ENCODE data around the gene SERPINB3. TPM values are rescaled to one million over a fixed set of nuclear protein-coding genes. Genes with fewer than 3 reads are reported as not detected.
"Not testable (repeated sequence)": the region's sequence is repeated elsewhere in the genome, so short reads cannot be mapped to it uniquely, and the experiment has no call there.

Gene SERPINB3
- total RNA-seq, 2 experiments from 2014 or later = not detected

GRCh38 chr18:63641157-63641680, 20.5 kb downstream of the SERPINB3 start:
- CTCF ChIA-PET (ENCODE audit: unreplicated experiment); H3K9me3 ChIP-seq (ENCODE audit: low read length); H3K79me2 ChIP-seq (ENCODE audit: insufficient read depth, low read depth, low read length); H3K27ac ChIP-seq (ENCODE audit: low read depth, low read length, poor library complexity, severe bottlenecking); POLR2A ChIA-PET; H3K9me2 ChIP-seq (ENCODE audit: insufficient read depth, low read length); BruUV-seq (replicated peaks); intact Hi-C loops (cut with micrococcal nuclease; ENCODE audit: unreplicated experiment); H4K20me1 ChIP-seq (ENCODE audit: insufficient read depth, low read length); H3K4me1 ChIP-seq (ENCODE audit: insufficient read depth, low read length, poor library complexity, severe bottlenecking); H3K36me3 ChIP-seq (ENCODE audit: insufficient read depth, low read length); H2AFZ ChIP-seq (ENCODE audit: low read length); DNase-seq (ENCODE audit: low spot score); H3K4me2 ChIP-seq (ENCODE audit: low read length); H3K4me3 ChIP-seq (ENCODE audit: low read depth, low read length, poor library complexity, severe bottlenecking): not testable (repeated sequence)

GRCh38 chr18:63637703-63638102, 24.0 kb downstream of the SERPINB3 start:
- no peaks in the 10 kb centered on the region for H3K79me2 ChIP-seq (ENCODE audit: insufficient read depth, low read depth, low read length)
- POLR2A ChIA-PET = no interaction called here
- DNase-seq (ENCODE audit: low spot score) = no peak
- no peaks in the 10 kb centered on the region for H3K9me3 ChIP-seq (ENCODE audit: low read length)
- no peaks in the 10 kb centered on the region for H4K20me1 ChIP-seq (ENCODE audit: insufficient read depth, low read length)
- H3K36me3 ChIP-seq (ENCODE audit: insufficient read depth, low read length) = no peaks in the 10 kb centered on the region
- no peak for TF ChIP-seq EZH2phosphoT487 (IDR thresholded peaks at IDR 0.05; ENCODE audit: borderline replicate concordance, low read depth, low read length)
- TF ChIP-seq CTCF (conservative IDR thresholded peaks at IDR 0.05; ENCODE audit: low read length) = no peak
- CTCF ChIA-PET (ENCODE audit: unreplicated experiment) = no interaction called here
- no peak overlapping the region for H3K27ac ChIP-seq (ENCODE audit: low read depth, low read length, poor library complexity, severe bottlenecking)
- no peak overlapping the region for H3K4me2 ChIP-seq (ENCODE audit: low read length)
- no peaks in the 10 kb centered on the region for H3K4me1 ChIP-seq (ENCODE audit: insufficient read depth, low read length, poor library complexity, severe bottlenecking)
- BruUV-seq (replicated peaks) = no TSS peak
- no peak overlapping the region for H3K4me3 ChIP-seq (ENCODE audit: low read depth, low read length, poor library complexity, severe bottlenecking)
- H2AFZ ChIP-seq (ENCODE audit: low read length) = no peak overlapping the region
- H3K9me2 ChIP-seq (ENCODE audit: insufficient read depth, low read length) = no peaks in the 10 kb centered on the region
- intact Hi-C loops (cut with micrococcal nuclease; ENCODE audit: unreplicated experiment) = no loop called here

- no TSS peak for BruUV-seq (replicated peaks)
- Histone ChIP-seq H3K4me3 (ENCODE audit: low read depth, low read length, poor library complexity, severe bottlenecking) (no peak overlapping the region), H3K9me2 (ENCODE audit: insufficient read depth, low read length) (no peaks in the 10 kb centered on the region), H3K9me3 (ENCODE audit: low read length) (no peaks in the 10 kb centered on the region), H4K20me1 (ENCODE audit: insufficient read depth, low read length) (no peaks in the 10 kb centered on the region), H3K36me3 (ENCODE audit: insufficient read depth, low read length) (no peaks in the 10 kb centered on the region), H3K27ac (ENCODE audit: low read depth, low read length, poor library complexity, severe bottlenecking) (no peak overlapping the region), H3K4me2 (ENCODE audit: low read length) (no peak overlapping the region), H2AFZ (ENCODE audit: low read length) (no peak overlapping the region), H3K79me2 (ENCODE audit: insufficient read depth, low read depth, low read length) (no peaks in the 10 kb centered on the region), H3K4me1 (ENCODE audit: insufficient read depth, low read length, poor library complexity, severe bottlenecking) (no peaks in the 10 kb centered on the region)
- intact Hi-C loops (cut with micrococcal nuclease; ENCODE audit: unreplicated experiment) = no loop called here
- ChIA-PET CTCF (ENCODE audit: unreplicated experiment) (no interaction called here), POLR2A (interaction anchor here (0.7 kb wide), 1 partner anchor 1788 kb away, joined by 4 read pairs; no protein-coding TSS in a partner anchor)
- no peak for TF ChIP-seq CTCF (conservative IDR thresholded peaks at IDR 0.05; ENCODE audit: low read length)
- no peak for TF ChIP-seq EZH2phosphoT487 (IDR thresholded peaks at IDR 0.05; ENCODE audit: borderline replicate concordance, low read depth, low read length)
- DNase-seq (ENCODE audit: low spot score) = no peak
These were observed 33.9 kb downstream of the SERPINB3 start for GRCh38 chr18:63627819-63628218.

Data from OCI-LY7 (cell line).